ENCODE results near the gene TMEM168.

- TF ChIP-seq CTCF (IDR thresholded peaks at IDR 0.05) (no peak), POLR2A (IDR thresholded peaks at IDR 0.05) (no peak), EP300 (IDR thresholded peaks at IDR 0.05) (no peak)
Measured at GRCh38 chr7:112765105-112765504, 25.1 kb downstream of the TMEM168 start.
